SK-N-SH (cell line): ENCODE data around the gene UNC45A. TPM values are rescaled to one million over a fixed set of nuclear protein-coding genes. Genes with fewer than 3 reads are reported as not detected.
A peak's percentile ranks its signal among the peaks of the same experiment; 100 is the strongest.

ENCODE experiments used
- CTCF ChIA-PET: fragments of 300-600, 350-600 bp; formaldehyde crosslinking; extraction: SDS; loops from one replicate; lab custom pipeline; 2021; lab: Yijun Ruan, JAX
- POLR2A ChIA-PET: fragments of 350-600 bp; sonication (Branson Sonifier 250); formaldehyde crosslinking; extraction: SDS; loops from one replicate; lab custom pipeline; 2020; ENCODE audit warnings: antibody characterized with exemption, inconsistent platforms; lab: Yijun Ruan, JAX
- DNase-seq: peaks from one replicate; pipeline ENCODE4 v3.0.0; 2012
- H2AFZ ChIP-seq: fragments of 200-600 bp; sonication (generic); 2 replicates; pipeline ENCODE4 v1.8.1; 2016; ENCODE audit warnings: antibody characterized with exemption, mild to moderate bottlenecking, low read depth
- H3F3A ChIP-seq: fragments of 200-600 bp; sonication (generic); replicated peaks from 2 replicates; pipeline ENCODE3; 2016; ENCODE audit warnings: antibody characterized with exemption, mild to moderate bottlenecking; ENCODE audit not compliant: insufficient read depth
- H3K27ac ChIP-seq, 2 experiments: fragments of 200-500 bp in 1 of 2; fragments of 200-600 bp in 1 of 2; sonication (Bioruptor generic) in 1 of 2; sonication (generic), shearing (Covaris generic) in 1 of 2; 2 replicates each; pipeline versions ENCODE4 v1.5.1 to v1.6.1; 2014 to 2016; ENCODE audit warnings: low read depth in 2 of 2, inconsistent platforms in 1 of 2, low read length in 1 of 2, mild to moderate bottlenecking in 1 of 2, mixed read lengths in 1 of 2
- H3K27me3 ChIP-seq: fragments of 200-600 bp; sonication (generic), shearing (Covaris generic); 2 replicates; pipeline ENCODE4 v1.6.1; 2016; ENCODE audit warnings: mixed run types; ENCODE audit not compliant: insufficient read depth
- H3K36me3 ChIP-seq, 2 experiments: fragments of 200-500 bp in 1 of 2; fragments of 200-600 bp in 1 of 2; sonication (Bioruptor generic) in 1 of 2; sonication (generic) in 1 of 2; replicated peaks in 1 of 2; 2 replicates each; pipeline versions ENCODE3 to v1.5.1; 2014 to 2016; ENCODE audit warnings: low read length in 1 of 2, mild to moderate bottlenecking in 1 of 2; ENCODE audit not compliant: insufficient read depth in 2 of 2, control insufficient read depth in 1 of 2
- H3K4me1 ChIP-seq, 2 experiments: fragments of 200-500 bp in 1 of 2; fragments of 200-600 bp in 1 of 2; sonication (Bioruptor generic) in 1 of 2; sonication (generic), shearing (Covaris generic) in 1 of 2; 2 replicates each; pipeline versions ENCODE4 v1.5.1 to v1.6.1; 2014 to 2016; ENCODE audit warnings: low read depth in 1 of 2, low read length in 1 of 2, mixed run types in 1 of 2; ENCODE audit not compliant: insufficient read depth in 2 of 2, control insufficient read depth in 1 of 2
- H3K4me2 ChIP-seq: fragments of 200-600 bp; sonication (generic), shearing (Covaris generic); 2 replicates; pipeline ENCODE4 v1.6.1; 2017; ENCODE audit warnings: mixed run types
- H3K4me3 ChIP-seq, 2 experiments: fragments of 200-500 bp in 1 of 2; fragments of 200-600 bp in 1 of 2; sonication (Bioruptor generic) in 1 of 2; sonication (generic), shearing (Covaris generic) in 1 of 2; 2 replicates each; pipeline versions ENCODE4 v1.5.1 to v1.8.1; 2014 to 2016; ENCODE audit warnings: low read depth in 2 of 2, inconsistent platforms in 1 of 2, low read length in 1 of 2, mild to moderate bottlenecking in 1 of 2, mixed read lengths in 1 of 2, moderate library complexity in 1 of 2
- H3K79me2 ChIP-seq: fragments of 200-600 bp; sonication (generic); 2 replicates; pipeline ENCODE4 v1.8.1; 2017; ENCODE audit warnings: mild to moderate bottlenecking; ENCODE audit not compliant: insufficient read depth
- H3K9ac ChIP-seq: fragments of 200-600 bp; sonication (generic); 2 replicates; pipeline ENCODE4 v1.6.1; 2017; ENCODE audit warnings: mixed run types
- H3K9me2 ChIP-seq: fragments of 200-600 bp; sonication (generic); 2 replicates; pipeline ENCODE4 v1.6.1; 2017; ENCODE audit warnings: mixed run types
- H3K9me3 ChIP-seq: fragments of 200-600 bp; sonication (generic); 2 replicates; pipeline ENCODE4 v1.6.1; 2017; ENCODE audit warnings: mixed run types, mild to moderate bottlenecking, moderate library complexity
- H4K20me1 ChIP-seq: fragments of 200-600 bp; sonication (generic); 2 replicates; pipeline ENCODE4 v1.6.1; 2017; ENCODE audit warnings: mild to moderate bottlenecking, mixed run types; ENCODE audit not compliant: insufficient read depth
- CHD2 ChIP-seq: fragments of 150-350 bp; IDR thresholded peaks from 2 replicates; pipeline ENCODE4 v1.6.1; 2018; ENCODE audit warnings: low read length; ENCODE audit not compliant: partially characterized antibody
- EP300 ChIP-seq, 2 experiments: IDR thresholded peaks; 2 replicates each; pipeline versions ENCODE4 v1.4.0 to v1.6.1; 2012; ENCODE audit warnings: borderline replicate concordance in 1 of 2, low read depth in 1 of 2, low read length in 1 of 2
- FOSL2 ChIP-seq: IDR thresholded peaks from 2 replicates; pipeline ENCODE4 v1.4.0; 2012; ENCODE audit warnings: low read depth, mild to moderate bottlenecking, moderate library complexity, borderline replicate concordance
- FOXJ3 ChIP-seq: sonication (generic); formaldehyde crosslinking; IDR thresholded peaks from 2 replicates; pipeline ENCODE4 v1.5.1; 2020; ENCODE audit warnings: mild to moderate bottlenecking, missing genetic modification reagents
- GABPA ChIP-seq: IDR thresholded peaks from 2 replicates; pipeline ENCODE4 v1.4.0; 2012; ENCODE audit warnings: low read depth, mild to moderate bottlenecking
- GATA2 ChIP-seq: sonication (generic); formaldehyde crosslinking; IDR thresholded peaks from 2 replicates; pipeline ENCODE4 v1.5.0; 2020; ENCODE audit warnings: mild to moderate bottlenecking, missing genetic modification reagents
- JUND ChIP-seq: IDR thresholded peaks from 2 replicates; pipeline ENCODE4 v1.4.0; 2012
- MXI1 ChIP-seq: IDR thresholded peaks from 2 replicates; pipeline ENCODE4 v1.6.1; 2012; ENCODE audit warnings: mild to moderate bottlenecking, low read depth, low read length, improper control_type of control experiment
- NFIC ChIP-seq: IDR thresholded peaks from 2 replicates; pipeline ENCODE4 v1.4.0; 2012; ENCODE audit warnings: borderline replicate concordance
- POLR2AphosphoS5 ChIP-seq: IDR thresholded peaks from 2 replicates; pipeline ENCODE4 v1.6.1; 2012; ENCODE audit warnings: low read depth, low read length
- RAD21 ChIP-seq: IDR thresholded peaks from 2 replicates; pipeline ENCODE4 v1.6.1; 2012; ENCODE audit warnings: mild to moderate bottlenecking, low read length
- RCOR1 ChIP-seq: fragments of 150-350 bp; IDR thresholded peaks from 2 replicates; pipeline ENCODE4 v1.6.1; 2017; ENCODE audit warnings: antibody characterized with exemption, low read length
- SIN3A ChIP-seq: IDR thresholded peaks from 2 replicates; pipeline ENCODE4 v1.6.1; 2012; ENCODE audit warnings: low read depth, mild to moderate bottlenecking, low read length, moderate library complexity, borderline replicate concordance
- SMC3 ChIP-seq: IDR thresholded peaks from 2 replicates; pipeline ENCODE4 v1.6.1; 2012; ENCODE audit warnings: low read depth, low read length, improper control_type of control experiment
- TAF1 ChIP-seq: IDR thresholded peaks from 2 replicates; pipeline ENCODE4 v1.6.1; 2012; ENCODE audit warnings: low read depth, mild to moderate bottlenecking, low read length, moderate library complexity, borderline replicate concordance
- TEAD4 ChIP-seq: IDR thresholded peaks from 2 replicates; pipeline ENCODE4 v1.4.0; 2012; ENCODE audit warnings: mild to moderate bottlenecking, borderline replicate concordance; ENCODE audit not compliant: insufficient read depth
- WGBS: methylation state at CpG from one replicate; pipeline ENCODE4 v1.1.6; 2017; ENCODE audit warnings: low lambda C conversion rate; 5-methylcytosine and 5-hydroxymethylcytosine counted together
- polyA plus RNA-seq, 3 experiments: library from polyadenylated mRNA; depleted of rRNA; stranded (reverse); fragments of >200 nt; gene quantifications; 2 replicates each; pipeline ENCODE4 v1.2.3, GENCODE V29; 2012
- TF ChIP-seq, protein P1 (sequence below): fragments of 150-350 bp; IDR thresholded peaks from 2 replicates; pipeline ENCODE4 v1.6.1; 2017; ENCODE audit warnings: antibody characterized with exemption, low read length, low read depth, borderline replicate concordance
- TF ChIP-seq, protein P2 (sequence below): IDR thresholded peaks from 2 replicates; pipeline ENCODE4 v1.6.1; 2012; ENCODE audit warnings: mild to moderate bottlenecking, low read depth, low read length, moderate library complexity
- TF ChIP-seq, protein P3 (sequence below): IDR thresholded peaks from 2 replicates; pipeline ENCODE4 v1.4.0; 2012; ENCODE audit warnings: low read depth, borderline replicate concordance
- TF ChIP-seq, protein P4 (sequence below): fragments of 200-600 bp; sonication (generic); IDR thresholded peaks from 2 replicates; pipeline ENCODE4 v1.6.1; 2017; ENCODE audit warnings: antibody characterized with exemption, mild to moderate bottlenecking, moderate library complexity
- TF ChIP-seq, protein P5 (sequence below): IDR thresholded peaks from 2 replicates; pipeline ENCODE4 v1.4.0; 2012; ENCODE audit warnings: low read depth, borderline replicate concordance
- TF ChIP-seq, protein P6 (sequence below): IDR thresholded peaks from 2 replicates; pipeline ENCODE4 v1.4.0; 2012; ENCODE audit warnings: low read depth

The UNC45A gene
- polyA plus RNA-seq, 1 of the 3 experiments (the other 2 are of a cell fraction) = 85.1 TPM

DNA sequence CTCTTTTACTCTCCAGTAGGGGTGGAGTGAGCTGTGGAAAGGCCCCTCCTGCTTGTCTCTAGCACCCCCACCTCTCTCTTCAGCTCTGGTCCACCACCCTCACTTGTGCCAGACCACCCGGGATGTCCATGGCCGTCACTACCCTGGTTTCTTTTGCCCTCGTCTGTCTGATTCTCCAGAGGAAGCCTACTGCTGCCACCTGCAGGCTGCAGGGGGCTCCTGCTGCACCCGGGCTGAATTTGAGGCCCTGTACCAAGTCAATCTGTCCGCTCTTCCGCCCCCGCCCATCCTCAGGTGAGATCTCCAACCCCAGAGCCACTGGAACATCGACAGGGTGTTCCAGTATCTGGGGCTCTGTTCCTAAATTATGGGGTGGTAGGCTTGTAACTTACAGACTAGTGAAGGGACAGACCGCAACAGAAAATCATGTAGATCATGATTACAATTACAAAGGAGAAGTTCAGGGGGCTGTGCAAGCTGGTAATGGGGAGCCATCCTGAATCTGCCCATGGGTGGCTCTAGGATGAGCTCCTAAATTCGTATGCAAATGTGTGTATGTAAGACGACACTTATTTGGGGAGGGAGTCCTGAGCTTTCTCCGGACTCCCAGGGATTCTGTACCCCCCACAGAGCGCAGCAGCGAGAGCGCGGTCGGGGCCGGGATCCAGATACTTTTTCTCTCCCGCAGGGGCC lies 683 bp upstream of the UNC45A start:
- H3K27me3 ChIP-seq = no peaks in the 10 kb centered on the region
- peak overlapping the region; percentile 86; the same call in 1 of the 2 replicates for H3K9ac ChIP-seq
- no peaks in the 10 kb centered on the region for H4K20me1 ChIP-seq
- H3K4me1 ChIP-seq = peaks cover 13 to 38% of the 10 kb centered on the region in 2 experiments; a peak in 2 of 4 replicates
- peaks cover 23% of the 10 kb centered on the region for H3K79me2 ChIP-seq
- H3K36me3 ChIP-seq = peaks cover 8 to 25% of the 10 kb centered on the region in 2 experiments
- no peaks in the 10 kb centered on the region for H3K9me2 ChIP-seq
- DNase-seq = peak; percentile 87
- CTCF ChIA-PET = interaction anchor here (0.6 to 11.5 kb wide), 35 partner anchors 9 to 341 kb away, joined by 3 to 142 read pairs (median 6); partner anchors contain the start of genes BLM, FES, MAN2A2 and RCCD1
- H3K27ac ChIP-seq = peak overlapping the region; percentile 64; a peak in 3 of 4 replicates
- POLR2A ChIA-PET = interaction anchor here (0.9 to 4.8 kb wide), 7 partner anchors 14 to 296 kb away, joined by 3 to 23 read pairs (median 6); partner anchors contain the start of genes MAN2A2 and RCCD1
- no peaks in the 10 kb centered on the region for H3K9me3 ChIP-seq
- peak overlapping the region; percentile 97 for H2AFZ ChIP-seq
- TF ChIP-seq, protein P1, sequence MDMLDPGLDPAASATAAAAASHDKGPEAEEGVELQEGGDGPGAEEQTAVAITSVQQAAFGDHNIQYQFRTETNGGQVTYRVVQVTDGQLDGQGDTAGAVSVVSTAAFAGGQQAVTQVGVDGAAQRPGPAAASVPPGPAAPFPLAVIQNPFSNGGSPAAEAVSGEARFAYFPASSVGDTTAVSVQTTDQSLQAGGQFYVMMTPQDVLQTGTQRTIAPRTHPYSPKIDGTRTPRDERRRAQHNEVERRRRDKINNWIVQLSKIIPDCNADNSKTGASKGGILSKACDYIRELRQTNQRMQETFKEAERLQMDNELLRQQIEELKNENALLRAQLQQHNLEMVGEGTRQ = no peak
- no peak for TF ChIP-seq TAF1
- TF ChIP-seq JUND = no peak
- peak; percentile 58 for TF ChIP-seq SMC3
- TF ChIP-seq, protein P2, sequence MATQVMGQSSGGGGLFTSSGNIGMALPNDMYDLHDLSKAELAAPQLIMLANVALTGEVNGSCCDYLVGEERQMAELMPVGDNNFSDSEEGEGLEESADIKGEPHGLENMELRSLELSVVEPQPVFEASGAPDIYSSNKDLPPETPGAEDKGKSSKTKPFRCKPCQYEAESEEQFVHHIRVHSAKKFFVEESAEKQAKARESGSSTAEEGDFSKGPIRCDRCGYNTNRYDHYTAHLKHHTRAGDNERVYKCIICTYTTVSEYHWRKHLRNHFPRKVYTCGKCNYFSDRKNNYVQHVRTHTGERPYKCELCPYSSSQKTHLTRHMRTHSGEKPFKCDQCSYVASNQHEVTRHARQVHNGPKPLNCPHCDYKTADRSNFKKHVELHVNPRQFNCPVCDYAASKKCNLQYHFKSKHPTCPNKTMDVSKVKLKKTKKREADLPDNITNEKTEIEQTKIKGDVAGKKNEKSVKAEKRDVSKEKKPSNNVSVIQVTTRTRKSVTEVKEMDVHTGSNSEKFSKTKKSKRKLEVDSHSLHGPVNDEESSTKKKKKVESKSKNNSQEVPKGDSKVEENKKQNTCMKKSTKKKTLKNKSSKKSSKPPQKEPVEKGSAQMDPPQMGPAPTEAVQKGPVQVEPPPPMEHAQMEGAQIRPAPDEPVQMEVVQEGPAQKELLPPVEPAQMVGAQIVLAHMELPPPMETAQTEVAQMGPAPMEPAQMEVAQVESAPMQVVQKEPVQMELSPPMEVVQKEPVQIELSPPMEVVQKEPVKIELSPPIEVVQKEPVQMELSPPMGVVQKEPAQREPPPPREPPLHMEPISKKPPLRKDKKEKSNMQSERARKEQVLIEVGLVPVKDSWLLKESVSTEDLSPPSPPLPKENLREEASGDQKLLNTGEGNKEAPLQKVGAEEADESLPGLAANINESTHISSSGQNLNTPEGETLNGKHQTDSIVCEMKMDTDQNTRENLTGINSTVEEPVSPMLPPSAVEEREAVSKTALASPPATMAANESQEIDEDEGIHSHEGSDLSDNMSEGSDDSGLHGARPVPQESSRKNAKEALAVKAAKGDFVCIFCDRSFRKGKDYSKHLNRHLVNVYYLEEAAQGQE = no peak
- TF ChIP-seq, protein P3, sequence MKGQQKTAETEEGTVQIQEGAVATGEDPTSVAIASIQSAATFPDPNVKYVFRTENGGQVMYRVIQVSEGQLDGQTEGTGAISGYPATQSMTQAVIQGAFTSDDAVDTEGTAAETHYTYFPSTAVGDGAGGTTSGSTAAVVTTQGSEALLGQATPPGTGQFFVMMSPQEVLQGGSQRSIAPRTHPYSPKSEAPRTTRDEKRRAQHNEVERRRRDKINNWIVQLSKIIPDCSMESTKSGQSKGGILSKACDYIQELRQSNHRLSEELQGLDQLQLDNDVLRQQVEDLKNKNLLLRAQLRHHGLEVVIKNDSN = no peak
- TF ChIP-seq FOSL2 = no peak
- TF ChIP-seq RAD21 = peak; percentile 75
- TF ChIP-seq NFIC = no peak
- 0 out of 2 replicates have a peak, but pooled peaks have one; percentile 8 for TF ChIP-seq RCOR1
- TF ChIP-seq, protein P4, sequence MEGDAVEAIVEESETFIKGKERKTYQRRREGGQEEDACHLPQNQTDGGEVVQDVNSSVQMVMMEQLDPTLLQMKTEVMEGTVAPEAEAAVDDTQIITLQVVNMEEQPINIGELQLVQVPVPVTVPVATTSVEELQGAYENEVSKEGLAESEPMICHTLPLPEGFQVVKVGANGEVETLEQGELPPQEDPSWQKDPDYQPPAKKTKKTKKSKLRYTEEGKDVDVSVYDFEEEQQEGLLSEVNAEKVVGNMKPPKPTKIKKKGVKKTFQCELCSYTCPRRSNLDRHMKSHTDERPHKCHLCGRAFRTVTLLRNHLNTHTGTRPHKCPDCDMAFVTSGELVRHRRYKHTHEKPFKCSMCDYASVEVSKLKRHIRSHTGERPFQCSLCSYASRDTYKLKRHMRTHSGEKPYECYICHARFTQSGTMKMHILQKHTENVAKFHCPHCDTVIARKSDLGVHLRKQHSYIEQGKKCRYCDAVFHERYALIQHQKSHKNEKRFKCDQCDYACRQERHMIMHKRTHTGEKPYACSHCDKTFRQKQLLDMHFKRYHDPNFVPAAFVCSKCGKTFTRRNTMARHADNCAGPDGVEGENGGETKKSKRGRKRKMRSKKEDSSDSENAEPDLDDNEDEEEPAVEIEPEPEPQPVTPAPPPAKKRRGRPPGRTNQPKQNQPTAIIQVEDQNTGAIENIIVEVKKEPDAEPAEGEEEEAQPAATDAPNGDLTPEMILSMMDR = peak; percentile 92
- TF ChIP-seq EP300 (IDR thresholded peaks at IDR 0.05; ENCODE audit: borderline replicate concordance in 1 of 2, low read depth in 1 of 2, low read length in 1 of 2) = no peak
- TF ChIP-seq POLR2AphosphoS5 = no peak
- peak; percentile 33 for TF ChIP-seq CHD2
- peak; percentile 77; the same call in 1 of the 2 replicates for TF ChIP-seq SIN3A
- TF ChIP-seq TEAD4 = no peak
- TF ChIP-seq FOXJ3 (CRISPR knock-in tag) = no peak
- TF ChIP-seq GABPA = no peak
- TF ChIP-seq, protein P5, sequence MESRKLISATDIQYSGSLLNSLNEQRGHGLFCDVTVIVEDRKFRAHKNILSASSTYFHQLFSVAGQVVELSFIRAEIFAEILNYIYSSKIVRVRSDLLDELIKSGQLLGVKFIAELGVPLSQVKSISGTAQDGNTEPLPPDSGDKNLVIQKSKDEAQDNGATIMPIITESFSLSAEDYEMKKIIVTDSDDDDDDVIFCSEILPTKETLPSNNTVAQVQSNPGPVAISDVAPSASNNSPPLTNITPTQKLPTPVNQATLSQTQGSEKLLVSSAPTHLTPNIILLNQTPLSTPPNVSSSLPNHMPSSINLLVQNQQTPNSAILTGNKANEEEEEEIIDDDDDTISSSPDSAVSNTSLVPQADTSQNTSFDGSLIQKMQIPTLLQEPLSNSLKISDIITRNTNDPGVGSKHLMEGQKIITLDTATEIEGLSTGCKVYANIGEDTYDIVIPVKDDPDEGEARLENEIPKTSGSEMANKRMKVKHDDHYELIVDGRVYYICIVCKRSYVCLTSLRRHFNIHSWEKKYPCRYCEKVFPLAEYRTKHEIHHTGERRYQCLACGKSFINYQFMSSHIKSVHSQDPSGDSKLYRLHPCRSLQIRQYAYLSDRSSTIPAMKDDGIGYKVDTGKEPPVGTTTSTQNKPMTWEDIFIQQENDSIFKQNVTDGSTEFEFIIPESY = no peak
- TF ChIP-seq GATA2 = 0 out of 2 replicates have a peak, but pooled peaks have one; percentile 9
- TF ChIP-seq MXI1 = no peak; the same call in 1 of the 2 replicates
- TF ChIP-seq, protein P6, sequence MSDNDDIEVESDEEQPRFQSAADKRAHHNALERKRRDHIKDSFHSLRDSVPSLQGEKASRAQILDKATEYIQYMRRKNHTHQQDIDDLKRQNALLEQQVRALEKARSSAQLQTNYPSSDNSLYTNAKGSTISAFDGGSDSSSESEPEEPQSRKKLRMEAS = no peak
- TF ChIP-seq, all 33 proteins: peak for 7
- H3F3A ChIP-seq = peaks cover 22% of the 10 kb centered on the region
- H3K4me2 ChIP-seq = peak overlapping the region; percentile 92
- WGBS = 3% methylated on average over 15 of the region's 19 CpGs
- H3K4me3 ChIP-seq = peak overlapping the region; percentile 81 to 96
